Lower leg skin (tissue), 3 donors: ENCODE measurements around the gene DDX39A.

Source experiments
- CTCF ChIP-seq, 3 donors: fragments of 450-650 bp; IDR thresholded peaks; one replicate each; pipeline ENCODE4 v1.5.1; 2016; ENCODE audit warnings: antibody characterized with exemption in 3 of 3, mild to moderate bottlenecking in 3 of 3, moderate library complexity in 2 of 3
- POLR2A ChIP-seq, 2 donors: fragments of 450-650 bp; IDR thresholded peaks; one replicate each; pipeline ENCODE4 v1.6.1; 2016 to 2017; ENCODE audit warnings: antibody characterized with exemption in 2 of 2, mild to moderate bottlenecking in 1 of 2, moderate library complexity in 1 of 2

GRCh38 chr19:14463747-14464146 is 44.6 kb upstream of the DDX39A start:
- TF ChIP-seq CTCF (IDR thresholded peaks at IDR 0.05) (no peak), POLR2A (IDR thresholded peaks at IDR 0.05) (no peak)
